ENCODE results near the gene LMLN.
"Not testable (repeated sequence)": the region's sequence is repeated elsewhere in the genome, so short reads cannot be mapped to it uniquely, and the experiment has no call there.

The LMLN gene, protein sequence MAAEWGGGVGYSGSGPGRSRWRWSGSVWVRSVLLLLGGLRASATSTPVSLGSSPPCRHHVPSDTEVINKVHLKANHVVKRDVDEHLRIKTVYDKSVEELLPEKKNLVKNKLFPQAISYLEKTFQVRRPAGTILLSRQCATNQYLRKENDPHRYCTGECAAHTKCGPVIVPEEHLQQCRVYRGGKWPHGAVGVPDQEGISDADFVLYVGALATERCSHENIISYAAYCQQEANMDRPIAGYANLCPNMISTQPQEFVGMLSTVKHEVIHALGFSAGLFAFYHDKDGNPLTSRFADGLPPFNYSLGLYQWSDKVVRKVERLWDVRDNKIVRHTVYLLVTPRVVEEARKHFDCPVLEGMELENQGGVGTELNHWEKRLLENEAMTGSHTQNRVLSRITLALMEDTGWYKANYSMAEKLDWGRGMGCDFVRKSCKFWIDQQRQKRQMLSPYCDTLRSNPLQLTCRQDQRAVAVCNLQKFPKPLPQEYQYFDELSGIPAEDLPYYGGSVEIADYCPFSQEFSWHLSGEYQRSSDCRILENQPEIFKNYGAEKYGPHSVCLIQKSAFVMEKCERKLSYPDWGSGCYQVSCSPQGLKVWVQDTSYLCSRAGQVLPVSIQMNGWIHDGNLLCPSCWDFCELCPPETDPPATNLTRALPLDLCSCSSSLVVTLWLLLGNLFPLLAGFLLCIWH

DNA sequence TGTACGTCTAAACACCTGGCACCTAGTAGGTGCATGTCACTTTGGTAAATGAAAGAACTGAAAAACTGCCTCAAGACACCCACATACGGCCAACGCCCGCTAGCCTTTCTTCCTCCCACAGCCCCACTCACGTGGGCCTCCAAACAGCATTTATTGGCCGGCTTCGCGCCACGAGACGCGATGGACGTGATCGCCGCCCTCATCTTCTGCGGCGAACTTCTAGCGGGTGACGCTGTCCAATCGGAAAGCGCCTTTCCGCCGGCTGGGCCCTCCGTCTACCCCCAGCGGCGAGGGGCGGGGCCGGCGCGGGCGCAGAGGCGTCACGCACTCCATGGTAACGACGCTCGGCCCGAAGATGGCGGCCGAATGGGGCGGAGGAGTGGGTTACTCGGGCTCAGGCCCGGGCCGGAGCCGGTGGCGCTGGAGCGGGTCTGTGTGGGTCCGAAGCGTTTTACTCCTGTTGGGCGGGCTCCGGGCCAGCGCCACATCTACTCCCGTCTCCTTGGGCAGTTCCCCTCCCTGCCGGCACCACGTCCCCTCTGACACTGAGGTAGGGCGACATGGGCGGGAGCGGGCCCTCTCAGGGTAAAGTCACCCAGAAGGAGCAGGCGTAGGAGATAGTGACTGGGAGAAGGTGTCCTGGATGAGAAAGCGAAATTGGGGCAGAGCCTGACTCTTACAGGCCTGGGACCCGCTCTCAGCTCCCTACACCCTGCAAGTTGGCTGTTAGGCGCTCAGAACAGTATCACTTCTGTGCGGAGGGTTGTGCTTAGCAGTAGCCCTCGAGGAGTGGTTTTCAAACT, at the start of gene LMLN:
TSS of gene LMLN (plus strand) at position 327 of the 803 bp plus-strand sequence. CDS start at position 356, 29 bp downstream.
- H3K9me3 ChIP-seq: no peaks in the 10 kb centered on the region
- peaks cover 17% of the 10 kb centered on the region for H3K36me3 ChIP-seq
- H3K4me3 ChIP-seq (ENCODE audit: low read depth in 1 of 2, low read length in 1 of 2): peak within 1 kb of the TSS; percentile 73 to 89
- TF ChIP-seq, protein P1, sequence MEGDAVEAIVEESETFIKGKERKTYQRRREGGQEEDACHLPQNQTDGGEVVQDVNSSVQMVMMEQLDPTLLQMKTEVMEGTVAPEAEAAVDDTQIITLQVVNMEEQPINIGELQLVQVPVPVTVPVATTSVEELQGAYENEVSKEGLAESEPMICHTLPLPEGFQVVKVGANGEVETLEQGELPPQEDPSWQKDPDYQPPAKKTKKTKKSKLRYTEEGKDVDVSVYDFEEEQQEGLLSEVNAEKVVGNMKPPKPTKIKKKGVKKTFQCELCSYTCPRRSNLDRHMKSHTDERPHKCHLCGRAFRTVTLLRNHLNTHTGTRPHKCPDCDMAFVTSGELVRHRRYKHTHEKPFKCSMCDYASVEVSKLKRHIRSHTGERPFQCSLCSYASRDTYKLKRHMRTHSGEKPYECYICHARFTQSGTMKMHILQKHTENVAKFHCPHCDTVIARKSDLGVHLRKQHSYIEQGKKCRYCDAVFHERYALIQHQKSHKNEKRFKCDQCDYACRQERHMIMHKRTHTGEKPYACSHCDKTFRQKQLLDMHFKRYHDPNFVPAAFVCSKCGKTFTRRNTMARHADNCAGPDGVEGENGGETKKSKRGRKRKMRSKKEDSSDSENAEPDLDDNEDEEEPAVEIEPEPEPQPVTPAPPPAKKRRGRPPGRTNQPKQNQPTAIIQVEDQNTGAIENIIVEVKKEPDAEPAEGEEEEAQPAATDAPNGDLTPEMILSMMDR (IDR thresholded peaks at IDR 0.05): peak; percentile 35
- H3K27me3 ChIP-seq: no peaks in the 10 kb centered on the region
- peak within 1 kb of the TSS; percentile 80 for H3K27ac ChIP-seq
- H3K4me1 ChIP-seq (ENCODE audit: control insufficient read depth in 1 of 2, insufficient read depth in 1 of 2, low read depth in 1 of 2, low read length in 1 of 2): peaks cover 50% of the 10 kb centered on the region in 2 experiments

DNA sequence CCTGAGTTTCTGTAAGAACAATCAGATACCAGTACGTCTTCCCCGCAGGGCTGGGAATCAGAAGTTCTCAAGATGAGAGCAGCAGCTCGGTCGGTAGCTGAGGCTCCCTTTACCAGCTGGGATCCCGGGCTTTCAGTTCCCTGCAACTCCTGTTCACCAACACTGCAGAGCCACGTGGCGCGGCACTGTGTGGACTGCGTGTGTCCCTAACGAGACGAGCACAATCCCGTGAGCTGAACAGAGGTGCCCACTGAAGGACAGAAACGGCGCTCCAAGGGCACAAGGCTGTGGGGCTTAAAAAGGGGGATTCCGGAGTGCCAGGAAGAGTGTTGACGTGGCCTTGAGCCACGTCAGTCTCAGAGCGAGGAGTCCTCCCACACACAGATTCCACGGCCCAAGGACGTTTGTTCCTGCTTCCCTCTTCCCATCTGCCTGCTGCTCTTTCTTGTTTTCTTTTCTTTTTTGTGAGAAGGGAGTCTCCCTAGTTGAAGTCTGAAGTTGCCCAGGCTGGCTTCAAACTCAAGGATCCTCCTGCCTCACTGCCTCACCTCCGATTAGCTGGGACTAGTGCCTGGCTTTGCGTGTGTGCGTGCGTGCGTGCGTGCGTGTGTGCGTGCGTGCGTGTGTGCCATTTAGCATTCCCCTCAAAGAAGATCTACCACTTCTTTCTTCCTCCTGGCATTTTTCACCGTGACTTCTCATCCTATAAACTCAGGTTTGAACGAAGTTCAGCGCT, 47.1 kb upstream of the LMLN start:
- no peaks in the 10 kb centered on the region for H3K4me1 ChIP-seq (ENCODE audit: control insufficient read depth in 1 of 2, insufficient read depth in 1 of 2, low read depth in 1 of 2, low read length in 1 of 2)
- no peaks in the 10 kb centered on the region for H3K36me3 ChIP-seq
- TF ChIP-seq, protein P1 (IDR thresholded peaks at IDR 0.05): no peak
- no peaks in the 10 kb centered on the region for H3K9me3 ChIP-seq
- H3K27ac ChIP-seq: no peak overlapping the region
- H3K27me3 ChIP-seq: no peaks in the 10 kb centered on the region
- H3K4me3 ChIP-seq (ENCODE audit: low read depth in 1 of 2, low read length in 1 of 2): no peak overlapping the region

DNA sequence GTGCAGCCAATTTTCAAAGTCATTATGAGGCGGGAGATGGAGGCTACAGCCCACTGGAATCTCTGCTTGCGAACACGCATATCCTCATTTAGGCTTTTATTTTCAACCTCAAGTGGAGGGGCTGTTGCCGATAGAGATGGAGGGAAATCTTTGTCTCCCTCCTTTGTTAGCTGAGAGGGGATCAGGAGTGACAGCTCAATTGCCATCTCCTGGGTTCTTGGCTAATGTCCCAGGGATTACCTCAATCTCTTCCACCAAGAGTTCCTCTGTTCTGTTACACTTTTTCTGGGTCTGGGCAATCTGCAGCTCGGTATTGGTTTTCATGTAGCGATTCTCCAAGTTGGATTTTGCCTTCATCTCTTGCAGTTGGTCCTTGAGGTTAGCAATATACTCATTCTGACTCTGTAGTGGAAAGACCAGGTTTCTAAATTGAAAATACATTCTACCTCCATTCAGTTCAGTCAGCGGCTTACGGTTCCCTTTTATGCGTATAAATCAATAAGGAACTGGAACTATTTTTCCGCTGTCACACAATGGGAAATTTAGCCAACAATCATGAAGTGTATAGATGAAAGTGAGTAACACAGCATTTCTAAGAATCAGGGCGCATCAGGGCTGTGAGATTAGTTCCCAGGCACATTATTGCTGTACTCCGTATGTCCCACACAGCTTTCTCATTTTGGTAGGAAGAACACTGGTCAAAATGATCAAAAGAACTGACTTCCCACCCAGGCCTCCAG, 46.2 kb upstream of the LMLN start:
- Histone ChIP-seq H3K4me1 (ENCODE audit: control insufficient read depth in 1 of 2, insufficient read depth in 1 of 2, low read depth in 1 of 2, low read length in 1 of 2) (no peaks in the 10 kb centered on the region), H3K9me3 (no peaks in the 10 kb centered on the region), H3K4me3 (ENCODE audit: low read depth in 1 of 2, low read length in 1 of 2) (no peak overlapping the region), H3K27me3 (no peaks in the 10 kb centered on the region), H3K27ac (no peak overlapping the region), H3K36me3 (peaks cover 2% of the 10 kb centered on the region)
- TF ChIP-seq, protein P1 (IDR thresholded peaks at IDR 0.05): no peak

DNA sequence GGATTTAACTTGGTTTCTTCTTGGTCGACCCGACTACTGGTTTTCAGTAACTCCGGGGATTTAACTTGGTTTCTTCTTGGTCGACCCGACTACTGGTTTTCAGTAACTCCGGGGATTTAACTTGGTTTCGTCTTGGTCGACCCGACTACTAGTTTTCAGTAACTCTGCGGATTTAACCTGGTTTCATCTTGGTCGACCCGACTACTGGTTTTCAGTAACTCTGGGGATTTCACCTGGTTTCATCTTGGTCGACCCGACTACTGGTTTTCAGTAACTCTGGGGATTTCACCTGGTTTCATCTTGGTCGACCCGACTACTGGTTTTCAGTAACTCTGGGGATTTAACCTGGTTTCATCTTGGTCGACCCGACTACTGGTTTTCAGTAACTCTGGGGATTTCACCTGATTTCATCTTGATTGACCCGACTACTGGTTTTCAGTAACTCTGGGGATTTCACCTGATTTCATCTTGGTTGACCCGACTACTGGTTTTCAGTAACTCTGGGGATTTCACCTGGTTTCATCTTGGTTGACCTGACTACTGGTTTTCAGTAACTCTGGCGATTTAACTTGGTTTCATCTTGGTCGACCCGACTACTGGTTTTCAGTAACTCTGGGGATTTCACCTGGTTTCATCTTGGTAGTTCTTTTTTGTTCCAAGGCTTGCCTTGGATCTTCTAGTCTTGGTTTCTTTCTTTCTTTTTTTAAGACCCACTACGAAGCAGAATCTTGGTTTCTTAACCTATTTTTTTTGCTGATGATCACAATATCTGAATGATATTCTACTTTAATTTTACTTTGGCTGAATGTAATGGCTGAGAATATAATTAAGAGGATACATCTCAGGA, 38.4 kb upstream of the LMLN start:
- H3K27me3 ChIP-seq; H3K27ac ChIP-seq; H3K9me3 ChIP-seq; H3K4me3 ChIP-seq (ENCODE audit: low read depth in 1 of 2, low read length in 1 of 2); H3K4me1 ChIP-seq (ENCODE audit: control insufficient read depth in 1 of 2, insufficient read depth in 1 of 2, low read depth in 1 of 2, low read length in 1 of 2): not testable (repeated sequence)
- H3K36me3 ChIP-seq: peaks cover 18% of the 10 kb centered on the region

DNA sequence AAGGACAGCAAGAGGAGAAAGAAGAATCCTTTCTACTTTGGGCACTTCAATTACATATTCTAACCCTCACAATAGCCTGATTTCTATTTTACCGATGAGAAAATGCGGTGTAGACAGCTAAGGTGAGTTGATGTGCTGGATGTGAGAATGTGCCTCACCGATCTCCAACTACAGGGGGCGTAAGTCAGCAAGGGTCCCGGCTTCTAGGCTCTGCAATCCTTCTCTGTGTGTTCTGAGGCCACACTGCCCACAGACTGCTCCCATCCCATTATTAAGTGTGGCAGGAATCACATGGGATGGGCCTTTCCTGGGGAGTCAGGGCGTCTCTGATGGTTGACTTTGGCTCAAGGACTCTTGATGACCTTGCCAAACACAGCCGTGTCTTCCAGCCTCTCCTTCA, 33.6 kb upstream of the LMLN start:
- Histone ChIP-seq H3K27me3 (no peaks in the 10 kb centered on the region), H3K27ac (no peak overlapping the region), H3K4me3 (ENCODE audit: low read depth in 1 of 2, low read length in 1 of 2) (no peak overlapping the region), H3K4me1 (ENCODE audit: control insufficient read depth in 1 of 2, insufficient read depth in 1 of 2, low read depth in 1 of 2, low read length in 1 of 2) (no peaks in the 10 kb centered on the region), H3K36me3 (peaks cover 10% of the 10 kb centered on the region), H3K9me3 (no peaks in the 10 kb centered on the region)
- TF ChIP-seq, protein P1 (IDR thresholded peaks at IDR 0.05): no peak

DNA sequence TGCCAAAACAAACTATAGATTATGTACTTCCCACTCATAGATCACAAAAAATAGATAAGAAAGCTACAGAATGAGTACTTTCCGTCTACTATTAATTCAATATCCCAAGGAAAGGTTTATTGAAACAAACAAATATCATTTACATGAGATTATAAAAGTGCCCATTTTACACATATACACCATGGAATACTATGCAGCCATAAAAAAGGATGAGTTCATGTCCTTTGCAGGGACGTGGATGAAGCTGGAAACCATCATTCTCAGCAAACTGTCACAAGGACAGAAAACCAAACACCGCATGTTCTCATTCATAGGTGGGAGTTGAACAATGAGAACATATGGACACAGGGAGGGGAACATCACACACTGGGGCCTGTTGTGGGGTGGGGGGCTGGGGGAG, 32.4 kb upstream of the LMLN start:
- H3K27me3 ChIP-seq; H3K9me3 ChIP-seq; H3K4me3 ChIP-seq (ENCODE audit: low read depth in 1 of 2, low read length in 1 of 2); H3K27ac ChIP-seq; H3K4me1 ChIP-seq (ENCODE audit: control insufficient read depth in 1 of 2, insufficient read depth in 1 of 2, low read depth in 1 of 2, low read length in 1 of 2): not testable (repeated sequence)
- H3K36me3 ChIP-seq: peaks cover 16% of the 10 kb centered on the region
